ENCODE data around the gene BRD3OS.

DNA sequence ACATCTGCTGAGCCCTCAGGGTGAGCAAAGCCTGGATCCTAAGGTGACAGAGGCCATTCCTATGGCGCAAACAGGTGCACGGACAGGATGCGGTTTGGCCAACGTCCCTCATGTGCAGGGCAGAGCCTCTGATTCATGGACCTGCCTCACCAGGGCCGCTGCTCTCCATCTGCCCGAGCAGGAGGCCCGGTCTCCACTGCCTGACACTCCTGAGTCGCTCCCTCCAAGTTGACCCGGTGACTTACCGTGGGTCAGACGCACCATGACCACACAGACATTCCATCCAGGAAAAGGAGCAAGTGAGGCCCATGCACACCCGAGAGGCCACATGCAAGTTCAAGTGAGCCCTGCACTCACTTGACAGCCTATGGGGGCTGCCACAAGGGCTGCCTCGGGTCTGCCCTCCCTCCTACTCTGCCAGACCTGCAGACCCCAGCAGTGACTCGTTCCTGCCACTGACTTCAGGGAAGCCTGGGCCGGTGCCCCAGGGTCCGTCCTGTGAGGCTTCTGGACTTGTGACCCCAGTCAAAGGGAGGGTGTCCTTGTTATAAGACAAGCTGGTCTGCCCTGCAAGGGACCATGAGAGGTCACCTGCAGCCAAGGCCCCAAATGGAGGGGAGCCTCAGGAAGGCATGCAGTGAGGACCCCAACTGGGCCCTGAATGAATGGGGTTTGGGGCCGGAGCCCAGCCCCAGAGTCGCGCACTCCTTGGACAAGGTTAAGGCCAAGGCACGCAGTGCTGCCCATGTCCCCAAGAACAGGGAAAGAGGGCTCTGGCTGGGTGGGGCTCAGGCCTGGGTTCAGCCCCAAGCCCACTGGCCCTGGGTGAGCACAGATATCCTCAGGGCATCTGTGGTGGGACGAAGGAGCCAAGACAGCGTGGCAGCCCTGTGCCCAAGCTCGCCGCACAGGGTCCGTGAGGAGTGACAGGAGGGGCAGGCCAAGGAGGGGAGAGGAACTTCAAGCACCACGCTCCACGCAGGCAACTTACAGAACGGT, 10.1 kb downstream of the BRD3OS start:
- TF ChIP-seq ZNF565 (CRISPR knock-in tag; conservative IDR thresholded peaks at IDR 0.05; ENCODE audit: low read depth) (no peak), ZFP30 (CRISPR knock-in tag; IDR thresholded peaks at IDR 0.05) (no peak), ESRRG (CRISPR knock-in tag; IDR thresholded peaks at IDR 0.05) (no peak), SNAI2 (CRISPR knock-in tag; IDR thresholded peaks at IDR 0.05) (no peak), TCF4 (CRISPR knock-in tag; IDR thresholded peaks at IDR 0.05; ENCODE audit: borderline replicate concordance) (no peak), RARB (CRISPR knock-in tag; IDR thresholded peaks at IDR 0.05) (no peak)
- TF ChIP-seq, protein P1, sequence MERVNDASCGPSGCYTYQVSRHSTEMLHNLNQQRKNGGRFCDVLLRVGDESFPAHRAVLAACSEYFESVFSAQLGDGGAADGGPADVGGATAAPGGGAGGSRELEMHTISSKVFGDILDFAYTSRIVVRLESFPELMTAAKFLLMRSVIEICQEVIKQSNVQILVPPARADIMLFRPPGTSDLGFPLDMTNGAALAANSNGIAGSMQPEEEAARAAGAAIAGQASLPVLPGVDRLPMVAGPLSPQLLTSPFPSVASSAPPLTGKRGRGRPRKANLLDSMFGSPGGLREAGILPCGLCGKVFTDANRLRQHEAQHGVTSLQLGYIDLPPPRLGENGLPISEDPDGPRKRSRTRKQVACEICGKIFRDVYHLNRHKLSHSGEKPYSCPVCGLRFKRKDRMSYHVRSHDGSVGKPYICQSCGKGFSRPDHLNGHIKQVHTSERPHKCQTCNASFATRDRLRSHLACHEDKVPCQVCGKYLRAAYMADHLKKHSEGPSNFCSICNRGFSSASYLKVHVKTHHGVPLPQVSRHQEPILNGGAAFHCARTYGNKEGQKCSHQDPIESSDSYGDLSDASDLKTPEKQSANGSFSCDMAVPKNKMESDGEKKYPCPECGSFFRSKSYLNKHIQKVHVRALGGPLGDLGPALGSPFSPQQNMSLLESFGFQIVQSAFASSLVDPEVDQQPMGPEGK (CRISPR knock-in tag; IDR thresholded peaks at IDR 0.05; ENCODE audit: borderline replicate concordance): no peak
- TF ChIP-seq, protein P2, sequence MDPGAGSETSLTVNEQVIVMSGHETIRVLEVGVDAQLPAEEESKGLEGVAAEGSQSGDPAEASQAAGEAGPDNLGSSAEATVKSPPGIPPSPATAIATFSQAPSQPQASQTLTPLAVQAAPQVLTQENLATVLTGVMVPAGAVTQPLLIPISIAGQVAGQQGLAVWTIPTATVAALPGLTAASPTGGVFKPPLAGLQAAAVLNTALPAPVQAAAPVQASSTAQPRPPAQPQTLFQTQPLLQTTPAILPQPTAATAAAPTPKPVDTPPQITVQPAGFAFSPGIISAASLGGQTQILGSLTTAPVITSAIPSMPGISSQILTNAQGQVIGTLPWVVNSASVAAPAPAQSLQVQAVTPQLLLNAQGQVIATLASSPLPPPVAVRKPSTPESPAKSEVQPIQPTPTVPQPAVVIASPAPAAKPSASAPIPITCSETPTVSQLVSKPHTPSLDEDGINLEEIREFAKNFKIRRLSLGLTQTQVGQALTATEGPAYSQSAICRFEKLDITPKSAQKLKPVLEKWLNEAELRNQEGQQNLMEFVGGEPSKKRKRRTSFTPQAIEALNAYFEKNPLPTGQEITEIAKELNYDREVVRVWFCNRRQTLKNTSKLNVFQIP (CRISPR knock-in tag; IDR thresholded peaks at IDR 0.05; ENCODE audit: borderline replicate concordance, low read depth): no peak
- TF ChIP-seq, protein P3, sequence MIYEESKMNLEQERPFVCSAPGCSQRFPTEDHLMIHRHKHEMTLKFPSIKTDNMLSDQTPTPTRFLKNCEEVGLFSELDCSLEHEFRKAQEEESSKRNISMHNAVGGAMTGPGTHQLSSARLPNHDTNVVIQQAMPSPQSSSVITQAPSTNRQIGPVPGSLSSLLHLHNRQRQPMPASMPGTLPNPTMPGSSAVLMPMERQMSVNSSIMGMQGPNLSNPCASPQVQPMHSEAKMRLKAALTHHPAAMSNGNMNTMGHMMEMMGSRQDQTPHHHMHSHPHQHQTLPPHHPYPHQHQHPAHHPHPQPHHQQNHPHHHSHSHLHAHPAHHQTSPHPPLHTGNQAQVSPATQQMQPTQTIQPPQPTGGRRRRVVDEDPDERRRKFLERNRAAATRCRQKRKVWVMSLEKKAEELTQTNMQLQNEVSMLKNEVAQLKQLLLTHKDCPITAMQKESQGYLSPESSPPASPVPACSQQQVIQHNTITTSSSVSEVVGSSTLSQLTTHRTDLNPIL (CRISPR knock-in tag; IDR thresholded peaks at IDR 0.05; ENCODE audit: low read depth): no peak
- TF ChIP-seq, protein P4, sequence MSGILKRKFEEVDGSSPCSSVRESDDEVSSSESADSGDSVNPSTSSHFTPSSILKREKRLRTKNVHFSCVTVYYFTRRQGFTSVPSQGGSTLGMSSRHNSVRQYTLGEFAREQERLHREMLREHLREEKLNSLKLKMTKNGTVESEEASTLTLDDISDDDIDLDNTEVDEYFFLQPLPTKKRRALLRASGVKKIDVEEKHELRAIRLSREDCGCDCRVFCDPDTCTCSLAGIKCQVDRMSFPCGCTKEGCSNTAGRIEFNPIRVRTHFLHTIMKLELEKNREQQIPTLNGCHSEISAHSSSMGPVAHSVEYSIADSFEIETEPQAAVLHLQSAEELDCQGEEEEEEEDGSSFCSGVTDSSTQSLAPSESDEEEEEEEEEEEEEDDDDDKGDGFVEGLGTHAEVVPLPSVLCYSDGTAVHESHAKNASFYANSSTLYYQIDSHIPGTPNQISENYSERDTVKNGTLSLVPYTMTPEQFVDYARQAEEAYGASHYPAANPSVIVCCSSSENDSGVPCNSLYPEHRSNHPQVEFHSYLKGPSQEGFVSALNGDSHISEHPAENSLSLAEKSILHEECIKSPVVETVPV (CRISPR knock-in tag; IDR thresholded peaks at IDR 0.05): no peak

Data from SK-N-SH treated with all-trans-retinoic acid at 6 μM for 48 hours (cell line).